Hematopoietic multipotent progenitor cell treated with erythropoietin and hydrocortisone succinate and interleukin-3 and kit ligand, for 6 days (in vitro differentiated cells): ENCODE measurements around the gene PCBP1.
"Not testable (repeated sequence)": the region's sequence is repeated elsewhere in the genome, so short reads cannot be mapped to it uniquely, and the experiment has no call there.

ENCODE experiments used
- DNase-seq: peaks from one replicate; pipeline ENCODE4 v3.0.0-alpha.2; 2015

PCBP1 gene

DNA sequence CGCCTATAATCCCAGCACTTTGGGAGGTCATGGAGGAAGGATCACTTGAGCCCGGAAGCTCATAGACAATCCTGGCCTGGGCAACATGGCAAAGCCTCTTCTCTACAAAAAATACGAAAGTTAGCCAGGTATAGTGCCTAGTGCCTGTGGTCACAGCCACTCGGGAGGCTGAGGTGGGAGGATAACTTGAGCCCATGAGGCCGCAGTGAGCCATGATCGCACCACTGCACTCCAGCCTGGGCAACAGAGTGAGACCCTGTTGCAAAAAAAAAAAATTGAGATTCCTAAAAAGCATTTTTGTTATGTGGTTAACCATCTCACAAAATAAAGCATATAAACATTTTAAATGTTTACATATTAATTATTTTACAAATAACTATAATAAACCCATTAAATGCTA lies 13.9 kb downstream of the PCBP1 start:
- no peak for DNase-seq

DNA sequence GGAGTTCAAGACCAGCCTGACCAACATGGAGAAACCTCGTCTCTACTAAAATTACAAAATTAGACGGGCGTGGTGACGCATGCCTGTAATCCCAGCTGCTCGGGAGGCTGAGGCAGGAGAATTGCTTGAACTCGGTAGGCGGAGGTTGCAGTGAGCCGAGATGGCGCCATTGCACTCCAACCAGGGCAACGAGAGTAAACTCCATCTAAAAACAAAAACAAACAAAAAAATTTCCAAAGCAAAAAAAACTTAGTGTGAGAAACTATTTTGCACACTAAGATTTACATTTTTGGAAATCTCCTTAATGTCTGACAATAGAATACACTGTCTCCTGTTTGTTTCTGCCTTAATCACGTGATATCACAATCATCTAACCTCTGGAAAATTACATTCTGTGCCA lies 14.4 kb downstream of the PCBP1 start:
- DNase-seq: not testable (repeated sequence)

DNA sequence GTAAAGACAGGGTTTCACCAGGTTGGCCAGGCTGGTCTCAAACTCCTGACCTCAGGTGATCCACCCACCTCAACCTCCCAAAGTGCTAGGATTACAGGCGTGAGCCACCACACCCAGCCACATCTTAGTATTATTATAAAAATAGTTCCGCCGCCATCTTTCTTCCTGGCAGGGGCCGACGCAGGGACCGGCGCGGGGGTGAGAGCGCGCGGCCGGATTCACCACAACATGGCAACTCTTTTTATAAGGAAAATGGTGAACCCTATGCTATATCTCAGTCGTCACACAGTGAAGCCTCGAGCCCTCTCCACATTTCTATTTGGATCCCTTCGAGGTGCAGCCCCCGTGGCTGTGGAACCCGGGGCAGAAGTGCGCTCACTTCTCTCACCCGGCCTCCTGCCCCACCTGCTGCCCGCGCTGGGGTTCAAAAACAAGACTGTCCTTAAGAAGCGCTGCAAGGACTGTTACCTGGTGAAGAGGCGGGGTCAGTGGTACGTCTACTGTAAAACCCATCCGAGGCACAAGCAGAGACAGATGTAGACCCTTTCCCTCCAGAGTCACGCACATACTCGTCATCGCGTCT lies 15.1 kb downstream of the PCBP1 start:
- DNase-seq: not testable (repeated sequence)

DNA sequence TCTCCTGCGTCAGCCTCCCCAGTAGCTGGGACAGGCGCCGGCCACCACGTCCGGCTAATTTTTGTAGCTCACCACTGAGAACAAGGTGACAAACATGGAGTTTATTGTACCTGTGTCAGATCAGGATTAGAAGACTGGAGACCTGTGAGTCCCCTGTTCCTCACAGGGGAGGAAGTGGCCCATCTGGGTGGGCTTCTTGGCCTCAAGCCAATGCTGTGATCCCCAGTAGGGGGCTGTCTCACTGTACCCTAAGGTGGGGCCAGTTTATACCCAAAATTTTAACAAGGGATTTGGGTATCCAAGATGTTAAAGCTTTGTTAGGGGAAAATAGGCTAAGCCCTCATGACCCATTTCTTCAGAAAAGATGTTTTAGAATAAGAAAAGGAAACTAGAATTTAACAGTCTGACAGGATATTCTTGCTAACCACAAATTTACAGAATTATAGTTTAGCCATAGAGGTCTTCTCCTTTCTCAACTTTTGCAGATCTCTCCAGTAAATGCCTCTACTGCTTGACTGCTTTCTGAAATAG lies 16.3 kb downstream of the PCBP1 start:
- DNase-seq: no peak

DNA sequence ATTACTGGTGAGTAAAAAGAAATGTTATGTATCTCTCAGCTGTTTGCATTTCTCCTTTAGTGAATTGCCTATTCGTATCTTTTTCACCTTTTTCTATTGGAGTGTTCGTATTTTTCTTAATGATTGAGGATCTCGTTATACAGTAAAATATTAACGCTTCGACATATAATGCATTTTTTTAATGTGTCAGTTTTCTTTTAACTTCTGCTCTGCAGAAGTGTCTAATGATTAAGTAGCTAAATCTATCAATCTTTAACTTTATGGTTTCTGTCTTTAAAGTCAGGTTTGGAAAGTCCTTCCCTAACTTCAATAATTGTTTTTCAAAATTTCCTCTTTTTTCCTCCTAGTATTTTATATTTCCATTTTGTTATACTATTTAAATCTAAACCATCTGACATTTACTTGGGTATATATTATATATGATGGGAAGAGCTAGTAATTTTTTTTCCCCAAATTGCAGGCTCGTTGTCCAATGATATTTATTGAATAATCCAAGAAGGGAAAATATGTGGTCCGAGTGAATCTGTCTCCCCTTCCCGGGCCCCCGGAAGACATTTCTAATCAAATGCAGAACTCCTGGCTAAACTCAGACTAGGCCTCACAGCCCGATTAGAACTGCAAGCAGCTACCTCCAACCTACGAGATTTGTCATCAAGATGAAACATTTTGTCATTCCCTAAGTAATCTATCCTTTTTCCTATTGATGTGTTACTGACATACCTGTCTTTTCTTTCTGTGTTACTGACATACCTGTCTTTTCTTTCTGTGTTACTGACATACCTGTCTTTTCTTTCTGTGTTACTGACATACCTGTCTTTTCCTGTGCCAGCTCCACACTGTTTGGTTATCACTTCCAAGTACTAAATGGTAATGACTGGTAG lies 17.2 kb downstream of the PCBP1 start:
- DNase-seq: peak; percentile 86

DNA sequence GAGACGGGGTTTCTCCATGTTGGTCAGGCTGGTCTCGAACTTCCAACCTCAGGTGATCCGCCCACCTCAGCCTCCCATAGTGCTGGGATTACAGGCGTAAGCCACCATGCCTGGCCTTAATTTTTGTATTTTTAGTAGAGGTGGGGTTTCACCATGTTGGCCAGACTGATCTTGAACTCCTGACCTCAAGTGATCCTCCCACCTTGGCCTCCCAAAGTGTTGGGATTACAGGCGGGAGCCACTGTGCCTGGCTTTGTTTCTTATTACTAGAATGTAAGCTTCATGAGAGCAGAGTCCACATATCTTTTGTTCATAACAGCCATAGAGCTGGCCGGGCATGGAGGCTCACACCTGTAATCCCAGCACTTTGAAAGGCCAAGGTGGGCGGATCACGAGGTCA lies 18.9 kb downstream of the PCBP1 start:
- DNase-seq: not testable (repeated sequence)

DNA sequence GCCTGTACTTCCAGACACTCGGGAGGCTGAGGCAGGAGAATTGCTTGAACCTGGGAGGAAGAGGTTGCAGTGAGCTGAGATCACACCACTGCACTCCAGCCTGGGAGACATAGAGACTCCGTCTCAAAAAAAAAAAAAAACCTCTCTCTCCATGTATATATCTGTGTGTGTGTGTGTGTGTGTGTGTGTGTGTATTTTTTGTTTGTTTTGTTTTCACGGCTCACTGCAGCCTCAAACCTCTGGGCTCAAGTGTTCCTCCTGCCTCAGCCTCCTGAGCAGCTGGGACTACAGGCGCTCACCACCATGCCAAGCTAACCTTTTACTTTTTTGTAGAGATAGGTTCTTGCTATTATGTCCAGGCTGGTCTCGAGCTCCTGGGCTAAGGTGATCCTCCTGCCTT lies 23.1 kb downstream of the PCBP1 start:
- DNase-seq: not testable (repeated sequence)

DNA sequence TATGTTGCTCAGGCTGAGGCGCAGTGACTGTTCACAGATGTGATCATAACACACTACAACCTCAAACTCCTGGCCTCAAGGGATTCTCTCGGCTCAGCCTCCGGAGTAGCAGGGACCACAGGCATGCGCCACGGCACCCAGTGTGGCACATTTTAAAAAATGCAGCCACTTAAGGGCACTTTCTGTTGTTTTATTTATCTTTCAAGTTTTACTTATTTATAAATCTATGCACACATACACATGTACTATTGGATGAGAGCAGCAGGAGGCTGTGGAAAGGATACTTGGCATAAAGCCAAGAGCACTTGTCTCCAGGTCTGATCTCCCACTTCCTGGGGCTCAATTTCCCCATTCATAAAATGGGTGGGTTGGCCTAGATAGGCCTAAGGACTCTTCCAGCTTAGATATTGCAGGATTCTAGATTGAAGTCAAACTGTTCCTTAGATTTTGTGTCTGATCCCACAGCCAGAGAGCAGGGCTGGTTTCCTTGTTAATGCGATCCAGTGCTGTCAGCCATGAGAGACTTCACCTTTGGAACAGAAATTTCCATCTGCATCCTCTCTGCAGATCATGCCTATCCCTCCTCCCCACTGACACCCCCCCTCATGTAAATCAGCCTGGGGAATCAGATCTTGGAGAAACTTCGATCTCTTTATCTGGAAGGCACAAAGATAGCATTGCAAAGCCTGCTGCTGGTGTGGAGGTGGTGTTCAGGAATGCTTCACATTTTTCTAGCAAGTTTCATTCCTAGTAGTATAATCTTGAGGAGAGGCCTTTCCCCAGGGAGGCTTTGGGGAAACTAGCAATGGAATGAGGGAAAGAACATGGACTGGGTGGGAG lies 24.7 kb downstream of the PCBP1 start:
- DNase-seq: peak; percentile 59

DNA sequence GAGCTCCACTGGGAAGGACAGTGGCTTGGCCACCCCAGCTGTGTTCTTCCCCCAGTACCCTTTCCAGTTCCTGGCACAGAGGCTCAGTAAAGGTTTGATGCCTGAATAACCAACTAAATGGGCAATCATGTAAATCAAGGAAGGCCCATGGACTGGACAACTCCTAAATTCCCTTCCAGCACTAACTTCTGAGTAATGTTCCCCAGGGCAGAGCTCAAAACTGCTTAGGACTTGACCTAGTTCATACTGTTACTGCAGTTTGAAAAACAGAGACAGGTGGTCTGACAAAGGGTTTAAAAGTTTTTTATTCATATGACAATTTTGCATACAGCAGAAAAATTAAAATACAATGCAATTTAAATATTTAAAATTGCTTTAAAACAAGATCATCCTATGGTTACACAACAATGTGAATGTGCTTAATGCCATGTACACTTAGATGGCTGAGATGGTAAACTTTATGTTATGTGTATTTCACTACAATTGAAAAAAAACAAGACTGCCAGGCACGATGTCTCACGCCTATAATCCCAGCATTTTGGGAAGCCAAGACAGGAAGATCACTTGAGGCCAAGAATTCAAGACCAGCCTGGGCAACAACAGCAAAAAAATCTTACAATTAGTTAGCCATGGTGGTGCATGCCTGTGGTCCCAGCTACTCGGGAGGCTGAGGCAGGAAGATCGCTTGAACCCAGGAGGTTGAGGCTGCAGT lies 26.2 kb downstream of the PCBP1 start:
- DNase-seq: no peak

DNA sequence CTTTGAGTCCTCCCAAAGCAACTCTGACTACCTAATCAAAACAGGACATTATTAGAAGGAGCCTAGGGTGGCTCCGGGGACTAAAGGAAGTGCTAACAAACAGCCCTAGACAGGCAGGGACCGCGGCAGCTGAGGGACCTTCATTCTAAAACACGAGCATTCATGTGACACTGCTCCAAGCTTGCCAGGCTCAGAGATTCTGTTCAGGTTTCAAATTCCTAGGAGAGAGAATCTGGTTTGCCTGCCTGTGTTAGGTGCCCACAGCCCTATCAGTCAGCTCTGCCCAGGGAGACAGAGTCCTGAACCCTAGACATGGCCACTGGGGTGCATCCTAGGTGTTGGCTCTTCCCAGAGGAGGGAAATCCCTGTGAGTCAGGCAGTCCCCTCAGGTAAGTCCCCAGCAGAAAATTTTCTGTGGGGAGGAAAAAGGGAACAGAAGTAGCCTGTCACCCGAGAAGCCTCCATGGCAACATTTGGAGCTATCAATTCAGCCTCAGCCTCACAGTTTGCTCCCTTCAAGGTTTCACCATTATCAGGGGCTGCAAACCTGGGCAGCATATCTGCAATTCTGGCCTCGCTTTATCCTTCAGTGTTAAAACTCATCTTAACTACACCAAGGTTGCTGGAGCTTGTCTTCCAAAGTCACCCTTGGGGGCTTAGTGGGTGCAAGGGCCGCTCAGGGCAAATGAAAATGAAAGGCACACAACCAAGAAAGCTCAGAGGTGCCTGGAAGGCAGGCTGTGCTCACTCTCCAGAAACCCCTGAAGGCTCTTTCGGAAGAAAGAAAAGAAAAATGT lies 28.6 kb downstream of the PCBP1 start:
- no peak for DNase-seq

DNA sequence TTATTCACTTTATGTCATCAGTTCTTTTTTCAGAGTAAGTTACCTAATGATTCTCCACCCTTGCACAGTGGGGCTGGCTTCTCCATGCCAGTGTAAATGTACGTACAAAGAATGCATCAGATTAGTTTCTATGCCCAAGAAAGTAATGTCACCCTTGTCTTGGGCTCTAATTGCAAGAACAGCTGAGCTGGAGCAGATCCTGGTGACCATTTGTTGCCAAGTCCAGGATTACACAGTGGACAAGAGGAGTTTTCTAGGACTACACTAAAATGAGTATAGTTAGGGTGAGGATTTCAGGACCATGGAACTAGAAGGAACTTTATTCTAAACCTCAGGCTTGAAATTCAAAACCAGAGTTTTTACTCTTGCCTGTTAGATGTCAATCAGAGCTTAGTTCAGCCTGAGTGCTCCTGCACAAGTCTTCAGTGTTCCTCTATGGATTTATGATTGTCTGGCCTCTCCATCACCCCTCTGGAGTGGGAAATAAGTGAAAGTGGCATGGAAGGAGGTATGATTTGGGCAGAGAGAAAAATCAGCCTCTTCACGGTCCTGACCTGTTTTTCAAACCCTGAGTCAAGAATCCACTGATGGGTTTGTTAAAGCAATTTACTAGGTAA lies 29.8 kb downstream of the PCBP1 start:
- no peak for DNase-seq

DNA sequence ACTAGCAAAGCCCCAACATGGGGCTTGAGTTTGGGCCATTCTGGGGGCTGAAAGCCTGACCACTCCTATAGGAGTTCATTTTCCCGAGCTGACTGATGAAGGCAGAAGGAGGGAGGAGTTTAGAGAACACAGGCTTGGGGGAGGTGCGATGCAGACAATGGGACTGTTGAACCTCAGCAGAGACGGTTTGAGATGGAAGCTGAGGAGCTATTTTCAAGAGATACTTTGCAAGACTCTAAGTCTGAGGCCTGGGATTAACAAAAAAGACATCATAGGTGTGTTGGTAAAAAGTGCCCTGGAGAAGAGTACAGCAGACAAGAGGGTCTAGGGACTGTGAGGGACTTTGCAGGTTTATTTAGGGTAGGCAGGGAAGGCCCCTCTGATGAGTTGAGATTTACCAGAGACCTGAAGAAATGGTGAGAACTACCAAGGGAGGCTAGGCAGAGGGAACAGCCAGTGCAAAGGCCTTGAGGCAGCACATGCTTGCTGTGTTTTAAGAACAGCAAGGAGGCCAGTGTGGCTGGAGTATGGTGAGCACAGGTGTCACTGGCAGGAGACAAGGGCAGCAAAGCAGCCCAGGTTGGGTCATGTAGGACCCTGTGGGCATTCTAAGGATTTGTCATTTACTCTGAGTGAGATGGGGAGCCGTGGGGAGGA lies 31.6 kb downstream of the PCBP1 start:
- peak; percentile 90 for DNase-seq

DNA sequence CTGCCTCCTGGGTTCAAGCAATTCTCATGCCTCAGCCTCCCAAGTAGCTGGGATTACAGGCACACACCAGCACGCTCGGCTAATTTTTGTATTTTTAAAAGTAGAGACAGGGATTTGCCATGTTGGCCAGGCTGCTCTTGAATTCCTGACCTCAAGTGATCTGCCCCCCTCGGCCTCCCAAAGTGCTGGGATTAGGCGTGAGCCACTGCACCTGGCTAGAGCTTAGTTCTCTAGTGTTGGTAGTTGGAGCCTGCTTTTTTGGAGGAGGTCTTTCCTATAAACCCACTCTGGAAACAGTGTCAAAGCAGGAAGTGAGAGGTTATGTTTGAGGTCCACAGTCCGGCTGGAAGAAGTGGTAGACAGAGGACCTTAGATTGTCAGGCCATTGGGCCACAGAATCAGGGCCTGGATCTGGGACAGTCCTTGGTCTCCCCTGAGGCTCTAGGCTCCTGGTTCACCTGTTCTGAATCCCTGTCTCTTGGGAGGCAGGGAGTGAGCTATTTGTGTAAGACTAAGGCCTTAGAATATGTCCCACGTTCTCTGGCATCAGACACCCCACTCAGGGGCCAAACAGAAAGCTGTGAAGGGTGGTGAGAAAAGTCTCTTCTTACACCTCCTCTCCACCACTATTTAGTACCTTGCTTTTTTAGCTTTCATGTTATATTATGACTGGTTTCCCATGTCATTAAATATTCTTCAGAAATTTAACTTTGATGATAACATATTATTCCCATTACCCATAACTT lies 34.5 kb downstream of the PCBP1 start:
- no peak for DNase-seq

DNA sequence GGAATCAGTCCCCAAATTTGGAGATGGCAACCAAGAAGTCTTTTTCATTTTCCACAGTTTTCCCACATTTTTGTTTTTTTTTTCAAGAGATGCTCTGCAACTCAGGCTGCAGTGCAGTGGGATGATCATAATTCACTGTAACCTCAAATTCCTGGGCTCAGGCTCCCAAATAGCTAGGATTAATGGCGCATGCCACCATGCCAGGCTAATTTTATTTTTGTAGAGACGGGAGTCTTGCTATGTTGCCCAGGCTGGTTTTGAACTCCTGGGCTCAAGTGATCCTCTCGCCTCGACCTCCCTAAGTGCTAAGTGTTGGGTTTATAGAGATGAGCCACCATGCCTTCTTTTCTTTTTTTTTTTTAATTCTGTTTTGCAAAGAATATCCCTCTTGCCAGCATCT lies 35.2 kb downstream of the PCBP1 start:
- DNase-seq: no peak

DNA sequence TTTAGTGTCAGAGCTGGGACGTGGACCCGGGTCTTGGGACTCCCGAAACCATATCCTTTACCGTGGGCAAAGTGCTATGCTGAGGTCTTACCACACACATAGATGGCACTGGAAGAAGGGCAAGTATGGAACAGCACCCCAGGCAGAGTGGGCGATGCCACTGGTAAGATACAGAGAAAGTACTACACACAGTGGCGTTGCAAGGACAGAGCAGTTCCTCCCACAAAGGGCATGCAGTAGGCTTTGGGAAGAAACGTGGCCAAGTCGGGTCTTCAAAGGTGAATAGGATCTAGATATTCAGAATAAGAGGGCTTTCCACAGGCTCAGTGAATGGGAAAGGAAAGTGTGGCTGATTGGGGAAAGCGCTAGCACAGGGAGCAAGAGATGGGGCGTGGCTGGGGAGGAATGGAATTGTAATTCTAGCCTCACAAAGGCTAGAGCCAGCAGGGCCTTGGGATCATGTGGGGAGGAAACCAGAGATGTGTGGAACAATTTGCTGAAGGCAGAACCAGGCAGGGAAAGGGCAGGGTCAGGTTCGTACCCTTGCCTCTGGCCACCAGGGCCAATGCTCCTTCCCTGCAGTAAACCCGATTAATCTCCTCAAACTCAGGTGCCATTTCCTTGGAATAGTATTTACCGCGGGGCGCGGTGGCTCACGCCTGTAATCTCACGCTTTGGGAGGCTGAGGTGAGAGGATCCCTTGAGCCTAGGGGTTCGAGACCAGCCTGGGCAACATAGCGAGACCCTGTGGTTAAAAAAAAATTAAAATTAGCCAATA lies 36.0 kb downstream of the PCBP1 start:
- DNase-seq: peak; percentile 69

DNA sequence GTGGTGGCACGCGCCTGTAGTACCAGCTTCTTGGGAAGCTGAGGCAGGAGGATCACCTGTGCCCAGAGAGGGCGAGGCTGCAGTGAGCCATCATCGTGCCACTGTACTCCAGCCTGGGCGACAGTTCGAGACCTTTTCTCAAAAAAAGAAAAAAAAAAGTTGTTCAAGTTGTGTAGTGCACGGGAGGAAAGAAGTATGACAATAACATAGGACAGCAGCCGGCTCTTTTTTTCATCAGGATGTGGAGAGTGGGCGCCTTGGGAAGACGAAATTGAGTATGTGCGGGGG lies 36.5 kb downstream of the PCBP1 start:
- no peak for DNase-seq

DNA sequence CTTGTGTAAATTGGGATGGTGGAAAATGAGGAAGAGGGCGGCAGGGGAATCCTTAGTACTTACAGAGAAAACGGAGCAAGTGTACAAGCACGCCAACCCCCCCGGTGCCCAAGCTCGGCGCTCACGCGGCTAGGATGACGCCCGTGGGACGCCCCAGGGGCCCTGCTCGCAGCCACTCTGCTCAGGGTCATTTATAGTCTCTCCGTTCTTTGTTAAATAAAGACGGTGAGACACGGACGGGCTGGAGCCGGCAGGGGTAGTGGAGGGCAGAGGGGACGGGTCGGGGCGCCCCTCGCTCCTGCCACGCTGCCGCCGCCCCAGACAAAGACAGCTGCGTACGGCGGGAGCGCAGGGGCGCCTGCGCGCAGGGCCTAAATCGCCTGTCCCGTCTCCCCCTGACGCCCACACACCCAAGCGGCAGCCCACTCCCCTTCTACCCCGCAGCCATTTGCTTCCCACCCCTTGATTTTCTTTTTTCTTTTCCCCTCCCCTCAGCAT lies 37.8 kb downstream of the PCBP1 start:
- DNase-seq: peak; percentile 76

DNA sequence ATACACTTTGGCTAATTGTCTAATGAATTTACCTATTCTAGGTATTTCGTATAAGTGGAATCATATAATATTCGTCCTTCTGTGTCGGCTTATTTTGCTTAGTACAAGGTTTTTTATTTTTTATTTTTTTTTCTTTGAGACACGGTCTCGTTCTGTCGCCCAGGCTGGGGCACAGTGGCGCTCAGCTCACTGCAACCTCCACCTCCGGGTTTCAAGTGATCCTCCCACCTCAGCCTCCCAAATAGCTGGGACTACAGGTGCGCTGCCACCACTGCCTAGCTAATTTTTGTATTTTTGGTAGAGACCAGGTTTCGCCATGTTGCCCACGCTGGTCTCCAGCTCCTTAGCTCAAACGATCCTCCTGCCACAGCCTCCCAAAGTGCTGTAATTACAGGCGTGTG lies 38.2 kb downstream of the PCBP1 start:
- no peak for DNase-seq

DNA sequence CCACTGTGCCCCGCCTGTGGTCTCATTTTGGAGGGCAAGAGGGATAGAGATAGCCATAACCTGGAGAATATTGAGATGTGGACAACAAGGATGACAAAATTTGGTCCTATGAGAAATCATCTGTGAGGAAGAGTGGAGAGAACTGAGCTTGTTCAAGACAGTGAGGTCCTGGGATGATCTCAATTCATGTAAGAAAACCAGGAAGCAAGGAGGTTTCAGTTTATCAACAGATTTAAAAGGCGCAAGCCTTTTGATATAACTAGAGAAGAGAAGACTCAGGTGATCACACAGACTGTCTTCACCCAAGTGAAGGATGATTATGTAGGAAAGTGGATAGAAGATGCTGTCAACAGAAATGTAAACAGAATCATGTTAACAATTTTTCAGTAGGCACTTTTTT lies 39.1 kb downstream of the PCBP1 start:
- no peak for DNase-seq
